Adrenal gland (tissue), 12 donors: ENCODE data around the gene CCDC85C. TPM values are rescaled to one million over a fixed set of nuclear protein-coding genes. Genes with fewer than 3 reads are reported as not detected.

Experiments used
- DNase-seq, 7 donors: peaks; one replicate each; pipeline ENCODE4 v3.0.0-alpha.2; 2019 to 2020
- H3K27ac ChIP-seq, 5 donors: fragments of 200-600 bp; sonication (generic) in 4 of 5; 1 replicate in 3 of 5; 2 replicates in 2 of 5; pipeline versions ENCODE4 v1.5.1 to v1.8.0; 2016 to 2020; ENCODE audit warnings: mild to moderate bottlenecking in 1 of 5
- H3K27me3 ChIP-seq: fragments of 200-600 bp; 2 replicates; pipeline ENCODE4 v1.8.0; 2021
- H3K36me3 ChIP-seq, 2 donors: fragments of 200-600 bp; replicated peaks in 1 of 2; 1 replicate in 1 of 2; 2 replicates in 1 of 2; pipeline versions ENCODE4 v1.5.1 to v1.8.0; 2018 to 2022
- H3K4me1 ChIP-seq, 2 donors: fragments of 200-600 bp; replicated peaks in 1 of 2; 1 replicate in 1 of 2; 2 replicates in 1 of 2; pipeline versions ENCODE4 v1.5.1 to v1.8.0; 2018 to 2021
- H3K4me3 ChIP-seq, 4 donors: fragments of 200-600 bp; sonication (generic) in 3 of 4; one replicate each; pipeline ENCODE4 v1.5.1; 2016 to 2018
- H3K9me3 ChIP-seq, 3 donors: fragments of 200-600 bp; sonication (generic) in 1 of 3; replicated peaks in 1 of 3; 1 replicate in 2 of 3; 2 replicates in 1 of 3; pipeline versions ENCODE4 v1.5.1 to v1.8.0; 2016 to 2021
- CTCF ChIP-seq, 6 experiments: fragments of 450-650 bp in 4 of 6; fragments of 200-600 bp in 2 of 6; sonication (generic) in 1 of 6; IDR thresholded peaks; 1 replicate in 5 of 6; 2 replicates in 1 of 6; pipeline versions ENCODE4 v1.5.1 to v1.8.0; 2016 to 2021; ENCODE audit warnings: antibody characterized with exemption in 6 of 6, mild to moderate bottlenecking in 2 of 6, moderate library complexity in 1 of 6
- POLR2A ChIP-seq, 2 donors: fragments of 450-650 bp; IDR thresholded peaks; one replicate each; pipeline ENCODE4 v1.6.1; 2017; ENCODE audit warnings: antibody characterized with exemption in 2 of 2, mild to moderate bottlenecking in 2 of 2, moderate library complexity in 1 of 2
- WGBS, 4 donors: extraction: QIAGEN DNeasy Blood & Tissue Kit in 2 of 4; methylation state at CpG; one replicate each; pipeline versions ENCODE4 v1.1.5 to v1.1.7; 2013 to 2017; 5-methylcytosine and 5-hydroxymethylcytosine counted together
- intact Hi-C, 2 donors: fragments of 100-400 bp; cut with DNase I; formaldehyde crosslinking; loops; one replicate each; pipeline versions ENCODE4 v1.14.1 to v1.15.0; 2022 to 2023
- polyA plus RNA-seq, 3 donors: library from polyadenylated mRNA; stranded (reverse); fragments of 200-250 nt in 2 of 3; fragments of 350-450 nt in 1 of 3; fragmentation: Illumina TruSeq in 1 of 3; extraction: RNeasy Lipid Tissue Mini Kit (QIAGEN cat#74804) in 1 of 3; gene quantifications; one replicate each; pipeline ENCODE4 v1.2.3, GENCODE V29; 2013 to 2014
- total RNA-seq, 9 donors: library from RNA; depleted of rRNA in 4 of 9; stranded (reverse); fragments of >200 nt in 4 of 9; fragments of 120-200 nt in 1 of 9; fragmentation: NEBNext Ultra II Directional in 1 of 9; extraction: Animal tissue kit (Norgen Biotek cat#: 25700) in 1 of 9; gene quantifications; one replicate each; pipeline versions ENCODE4 v1.1.0 to v1.2.4, GENCODE V29; 2013 to 2023
- donor health status: healthy with polysubstance abuse.
- donor health status: Bipolar disorder and iron deficiency.
- donor health status: DM: yes; HTN: yes; CAD: no.
- donor health status: DM: no; HTN: no; CAD: no.
- donor health status: DM: no; HTN: no; CAD: no.
- donor health status: DM: yes; HTN: yes; CAD: no.

CCDC85C gene
- total and polyA plus RNA-seq, 12 donors, result 4.2 to 59.0 (median 37.9) TPM

- intact Hi-C loops, result no loop called here
- Histone ChIP-seq H3K27ac (peak overlapping the region in 3 of 5 donors; percentile 4 to 50 (median 43)), H3K36me3 (no peaks in the 10 kb centered on the region), H3K4me1 (peaks cover 44 to 64% of the 10 kb centered on the region in 2 donors), H3K9me3 (no peaks in the 10 kb centered on the region), H3K4me3 (no peak overlapping the region), H3K27me3 (no peaks in the 10 kb centered on the region)
- no peak for DNase-seq
- WGBS, 4 donors, result 59 to 79% (median 76%) methylated on average over 11 of the region's 11 CpGs
- TF ChIP-seq POLR2A (IDR thresholded peaks at IDR 0.05) (no peak), CTCF (IDR thresholded peaks at IDR 0.05) (no peak)
Measured at GRCh38 chr14:99551034-99551922, 52.7 kb downstream of the CCDC85C start.

GRCh38 chr14:99550387-99550992 lies 53.5 kb downstream of the CCDC85C start:
- 67 to 75% (median 70%) methylated on average over 11 of the region's 11 CpGs for WGBS, 4 donors
- H3K4me1 ChIP-seq, result peaks cover 43 to 64% of the 10 kb centered on the region in 2 donors
- intact Hi-C loops, result no loop called here
- DNase-seq, result peak in 1 of 7 donors; percentile 60
- TF ChIP-seq POLR2A (IDR thresholded peaks at IDR 0.05), result no peak
- no peak for TF ChIP-seq CTCF (IDR thresholded peaks at IDR 0.05)
- H3K27ac ChIP-seq, result peak overlapping the region in 4 of 5 donors; percentile 1 to 50 (median 42)
- no peak overlapping the region for H3K4me3 ChIP-seq
- H3K27me3 ChIP-seq, result no peaks in the 10 kb centered on the region
- H3K36me3 ChIP-seq, result no peaks in the 10 kb centered on the region
- no peaks in the 10 kb centered on the region for H3K9me3 ChIP-seq

GRCh38 chr14:99549684-99550083 lies 54.3 kb downstream of the CCDC85C start:
- intact Hi-C loops, result no loop called here
- TF ChIP-seq POLR2A (IDR thresholded peaks at IDR 0.05), result no peak
- no peak for TF ChIP-seq CTCF (IDR thresholded peaks at IDR 0.05)
- no peaks in the 10 kb centered on the region for H3K9me3 ChIP-seq
- H3K27me3 ChIP-seq, result no peaks in the 10 kb centered on the region
- H3K4me3 ChIP-seq, result no peak overlapping the region
- H3K4me1 ChIP-seq, result peaks cover 35 to 64% of the 10 kb centered on the region in 2 donors
- 70 to 83% (median 76%) methylated on average over 8 to 10 of the region's 10 CpGs for WGBS, 4 donors
- no peaks in the 10 kb centered on the region for H3K36me3 ChIP-seq
- peak in 1 of 7 donors; percentile 51 for DNase-seq
- H3K27ac ChIP-seq, result peak overlapping the region in 4 of 5 donors; percentile 1 to 50 (median 42)

GRCh38 chr14:99548871-99549515 lies 55.0 kb downstream of the CCDC85C start:
- Histone ChIP-seq H3K4me1 (peaks cover 31 to 64% of the 10 kb centered on the region in 2 donors), H3K4me3 (no peak overlapping the region), H3K36me3 (no peaks in the 10 kb centered on the region), H3K27ac (peak overlapping the region in 3 of 5 donors; percentile 42 to 50 (median 43)), H3K9me3 (no peaks in the 10 kb centered on the region), H3K27me3 (no peaks in the 10 kb centered on the region)
- intact Hi-C loops, result no loop called here
- 42 to 59% (median 51%) methylated on average over 10 of the region's 10 CpGs for WGBS, 4 donors
- DNase-seq, result peak in 5 of 7 donors; percentile 56 to 68 (median 66)
- TF ChIP-seq CTCF (IDR thresholded peaks at IDR 0.05), result no peak
- no peak for TF ChIP-seq POLR2A (IDR thresholded peaks at IDR 0.05)
